GM18505 (cell line): ENCODE measurements around the gene NUCB1.

Experiments used
- ATAC-seq: cut with Tn5 transposase; IDR thresholded peaks from one replicate; pipeline ENCODE4 v1.9.1; 2021; ENCODE audit not compliant: unreplicated experiment
- POLR2A ChIP-seq: IDR thresholded peaks from 4 replicates; pipeline ENCODE4 v1.6.1; 2011; ENCODE audit warnings: borderline replicate concordance; ENCODE audit not compliant: insufficient read depth, insufficient read length; ENCODE audit errors: extremely low read depth

The NUCB1 gene

GRCh38 chr19:48964205-48965039, 64.3 kb downstream of the NUCB1 start:
- TF ChIP-seq POLR2A: no peak
- no peak for ATAC-seq

- TF ChIP-seq POLR2A: peak; percentile 100
- ATAC-seq: peak; percentile 49
Observed at GRCh38 chr19:48965040-48965805, 65.1 kb downstream of the NUCB1 start, which contains the start of gene FTL. Gene FTL (plus strand): TSS chr19:48965309. CDS start chr19:48965508, 199 bp downstream.

- ATAC-seq: peak; percentile 11
- TF ChIP-seq POLR2A: peak; percentile 49
Observed at GRCh38 chr19:48965806-48966540, 65.9 kb downstream of the NUCB1 start.

GRCh38 chr19:48966541-48967345, 66.6 kb downstream of the NUCB1 start:
- TF ChIP-seq POLR2A: no peak
- no peak for ATAC-seq

- no peak for ATAC-seq
Observed at GRCh38 chr19:48967346-48968178, 67.5 kb downstream of the NUCB1 start.

GRCh38 chr19:48968179-48968661, 68.1 kb downstream of the NUCB1 start:
- ATAC-seq: no peak
- TF ChIP-seq POLR2A: no peak

More at GRCh38 chr19:48967346-48968178, 67.5 kb downstream of the NUCB1 start:
- TF ChIP-seq POLR2A: peak; percentile 52

- no peak for ATAC-seq
- TF ChIP-seq POLR2A: no peak
Observed at GRCh38 chr19:48968813-48969218, 68.7 kb downstream of the NUCB1 start.

GRCh38 chr19:48969276-48970138, 69.4 kb downstream of the NUCB1 start:
- no peak for ATAC-seq
- TF ChIP-seq POLR2A: no peak

- no peak for ATAC-seq
- TF ChIP-seq POLR2A: no peak
Observed at GRCh38 chr19:48970139-48970766, 70.1 kb downstream of the NUCB1 start.

GRCh38 chr19:48970923-48971395, 70.8 kb downstream of the NUCB1 start:
- no peak for TF ChIP-seq POLR2A
- peak; percentile 39 for ATAC-seq
